Activated T-cell treated with anti-CD3 and anti-CD28 coated beads for 1 hour (primary cell): Measurements from ENCODE around the gene TMEM272.

ENCODE experiments used
- DNase-seq: peaks from one replicate; pipeline ENCODE4 v3.0.0-alpha.2; 2020; ENCODE audit warnings: low read depth

TMEM272 gene, protein sequence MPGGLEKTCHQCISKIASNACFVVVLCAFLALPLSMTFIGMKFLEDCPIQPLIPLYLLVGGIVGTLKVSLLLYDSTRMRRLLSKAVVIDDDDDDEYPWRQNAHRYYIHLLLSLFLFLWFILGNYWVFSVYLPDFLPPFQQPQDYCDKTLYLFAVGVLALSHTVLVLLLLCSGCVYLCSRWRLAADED

GRCh38 chr13:51844862-51845573, at the start of gene TMEM272:
TSS of gene TMEM272 (minus strand) at chr13:51845177. CDS start at chr13:51838530, 6,647 bp downstream.
- no peak for DNase-seq

GRCh38 chr13:51894239-51894638, 49.3 kb upstream of the TMEM272 start:
- no peak for DNase-seq

DNA sequence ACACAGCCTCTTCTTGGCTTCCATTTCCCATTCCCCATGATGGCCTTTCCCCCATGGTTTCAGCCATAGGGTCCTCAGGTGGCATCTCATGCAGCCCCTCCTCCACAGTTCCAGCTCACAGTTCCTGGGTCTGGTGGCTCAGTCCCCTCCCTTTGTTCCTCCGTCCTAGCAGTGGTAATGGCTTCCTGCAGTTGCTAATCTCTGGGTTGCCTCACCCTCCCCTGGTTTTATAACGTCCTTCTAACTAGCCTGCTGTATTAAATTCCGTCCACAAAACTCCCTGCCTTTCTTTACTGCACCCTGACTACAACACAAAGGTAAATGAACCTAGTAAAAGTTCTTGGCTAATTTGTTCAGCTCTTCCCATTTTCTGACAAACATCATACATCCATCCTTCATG, 47.7 kb upstream of the TMEM272 start:
- no peak for DNase-seq

GRCh38 chr13:51887468-51887867, 42.5 kb upstream of the TMEM272 start:
- DNase-seq: no peak

- DNase-seq: no peak
Observed at GRCh38 chr13:51885651-51886050, 40.7 kb upstream of the TMEM272 start.

- no peak for DNase-seq
Observed at GRCh38 chr13:51883226-51883600, 38.2 kb upstream of the TMEM272 start.

DNA sequence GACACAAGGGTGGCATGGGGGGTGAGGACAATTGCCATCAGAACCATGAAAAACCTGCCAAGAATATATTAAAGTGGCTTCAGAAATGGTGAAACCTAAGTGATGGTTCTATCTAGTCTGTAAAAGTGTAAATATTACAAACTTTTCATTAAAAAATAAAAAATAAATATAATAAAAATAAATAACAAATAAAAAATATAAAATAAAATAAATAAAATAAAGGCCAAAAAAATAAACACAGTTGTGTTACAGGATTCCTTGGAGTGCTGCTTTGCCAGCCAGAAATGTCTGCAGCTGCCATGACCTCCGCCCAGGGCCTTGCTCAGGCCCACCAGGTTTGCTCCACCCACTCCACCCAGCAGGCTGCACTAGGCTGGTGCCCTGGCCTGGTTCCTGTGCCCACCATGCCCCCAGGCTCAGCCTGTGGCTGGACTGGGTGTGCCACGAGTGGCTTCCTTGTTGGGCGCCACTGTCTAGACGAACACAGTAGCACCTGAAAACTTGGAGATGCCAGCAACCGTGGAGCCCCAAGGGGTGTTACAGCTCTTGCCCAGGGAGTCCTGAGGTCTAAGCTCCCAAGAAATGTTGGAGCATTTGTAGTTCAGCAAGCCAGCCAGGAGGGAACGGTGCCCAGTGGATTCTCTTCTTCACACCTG, 37.7 kb upstream of the TMEM272 start:
- no peak for DNase-seq

- DNase-seq: no peak
Observed at GRCh38 chr13:51881296-51881695, 36.3 kb upstream of the TMEM272 start.

DNA sequence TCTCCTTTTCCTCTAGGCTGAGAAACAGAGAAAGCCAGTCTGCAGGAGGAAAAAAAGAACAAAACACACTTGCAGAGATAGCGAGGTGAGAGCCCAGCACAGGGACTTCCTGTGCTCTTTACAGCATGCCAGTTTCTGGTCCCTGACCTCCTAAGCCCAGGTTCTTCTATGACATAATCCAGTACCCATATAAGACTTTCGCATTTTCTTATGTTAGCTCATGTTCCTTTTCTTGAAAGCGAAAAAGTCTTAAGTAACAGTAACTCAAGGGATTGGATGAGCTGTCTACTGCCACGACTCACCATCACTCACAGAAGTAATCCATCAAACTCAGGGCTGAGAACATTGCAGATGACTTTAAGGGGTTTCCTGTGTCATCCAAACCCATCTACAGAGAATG, 34.2 kb upstream of the TMEM272 start:
- no peak for DNase-seq

DNA sequence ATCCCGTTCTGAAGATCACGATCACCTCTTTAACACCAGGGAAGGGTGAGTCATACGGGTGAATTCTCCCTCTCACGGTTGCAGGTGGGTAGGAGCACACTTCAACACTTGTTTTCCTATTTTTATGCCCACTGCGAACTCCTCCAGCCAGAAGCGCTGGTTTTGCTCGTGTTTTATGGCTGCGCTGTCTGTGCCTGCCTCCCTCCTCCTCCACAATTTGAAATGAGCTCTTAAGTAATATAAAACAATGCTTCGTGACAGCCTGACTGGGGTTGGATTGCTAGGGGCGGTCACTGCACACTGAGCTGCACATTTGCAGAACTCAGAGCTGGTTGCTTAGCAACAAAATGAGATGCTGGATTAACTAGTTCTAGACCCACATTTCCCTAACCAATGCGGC, 29.7 kb upstream of the TMEM272 start:
- no peak for DNase-seq

GRCh38 chr13:51873837-51874236, 28.9 kb upstream of the TMEM272 start:
- no peak for DNase-seq

- no peak for DNase-seq
Observed at GRCh38 chr13:51873117-51873798, 28.3 kb upstream of the TMEM272 start.

DNA sequence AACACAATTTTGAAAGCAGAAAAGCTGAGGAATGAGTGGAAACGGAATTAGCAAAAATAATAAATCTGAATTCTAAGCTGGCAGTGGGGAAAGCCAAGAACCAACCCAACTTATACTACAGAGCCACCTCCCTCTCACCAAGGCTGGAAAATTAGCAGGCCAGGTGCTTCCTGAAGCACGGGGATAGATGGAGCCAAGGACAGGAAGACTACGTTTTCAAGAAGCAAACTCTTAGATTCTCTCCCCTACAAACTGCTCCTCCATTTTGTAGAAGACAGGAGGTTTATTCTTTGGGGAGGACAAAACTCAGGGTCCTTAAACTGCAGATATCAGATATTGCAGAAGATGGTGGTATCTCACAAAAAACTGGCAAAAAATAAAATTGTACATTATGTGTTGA, 25.6 kb upstream of the TMEM272 start:
- DNase-seq: no peak

GRCh38 chr13:51869916-51870315, 24.9 kb upstream of the TMEM272 start:
- no peak for DNase-seq

DNA sequence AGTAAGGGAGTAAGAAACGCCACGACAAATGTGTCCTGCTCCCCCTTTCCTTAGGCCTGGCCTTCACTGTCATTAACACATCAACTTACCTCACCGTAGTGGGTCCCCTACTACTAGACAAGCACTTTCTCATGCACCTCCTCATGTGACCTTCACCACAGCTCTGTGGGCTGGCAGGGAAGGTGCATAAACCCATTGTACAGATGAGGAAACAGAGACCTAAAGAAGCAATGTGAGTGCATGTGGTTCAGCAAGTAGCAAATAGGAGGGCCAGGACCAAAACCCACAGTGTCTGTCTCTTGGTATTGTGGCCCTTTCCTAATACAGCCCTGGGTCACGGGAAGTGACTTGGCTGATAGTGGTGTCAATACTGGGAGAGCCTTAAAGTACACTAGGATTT, 22.1 kb upstream of the TMEM272 start:
- no peak for DNase-seq

DNA sequence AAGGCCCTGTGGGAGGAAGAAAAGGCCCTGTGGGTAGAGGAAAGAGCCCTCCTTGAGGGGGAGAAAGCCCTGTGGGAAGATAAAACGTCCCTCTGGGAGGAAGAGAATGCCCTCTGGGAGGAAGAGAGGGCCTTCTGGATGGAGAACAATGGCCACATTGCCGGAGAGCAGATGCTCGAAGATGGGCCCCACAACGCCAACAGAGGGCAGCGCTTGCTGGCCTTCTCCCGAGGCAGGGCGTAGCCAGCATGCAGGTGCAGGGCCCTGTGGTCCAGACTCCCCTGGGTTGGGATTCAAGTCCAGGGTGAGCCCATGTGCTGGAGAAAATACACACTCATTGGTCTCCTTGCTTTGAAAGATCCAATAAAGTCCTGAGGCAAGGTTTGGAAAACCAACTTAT, 20.9 kb upstream of the TMEM272 start:
- no peak for DNase-seq

GRCh38 chr13:51862957-51863356, 18.0 kb upstream of the TMEM272 start:
- no peak for DNase-seq

- DNase-seq: no peak
Observed at GRCh38 chr13:51861723-51862300, 16.8 kb upstream of the TMEM272 start, which contains the start of gene CCDC70. TSS of gene CCDC70 (plus strand) at chr13:51861969. CDS start at chr13:51865412, 3,443 bp downstream.

DNA sequence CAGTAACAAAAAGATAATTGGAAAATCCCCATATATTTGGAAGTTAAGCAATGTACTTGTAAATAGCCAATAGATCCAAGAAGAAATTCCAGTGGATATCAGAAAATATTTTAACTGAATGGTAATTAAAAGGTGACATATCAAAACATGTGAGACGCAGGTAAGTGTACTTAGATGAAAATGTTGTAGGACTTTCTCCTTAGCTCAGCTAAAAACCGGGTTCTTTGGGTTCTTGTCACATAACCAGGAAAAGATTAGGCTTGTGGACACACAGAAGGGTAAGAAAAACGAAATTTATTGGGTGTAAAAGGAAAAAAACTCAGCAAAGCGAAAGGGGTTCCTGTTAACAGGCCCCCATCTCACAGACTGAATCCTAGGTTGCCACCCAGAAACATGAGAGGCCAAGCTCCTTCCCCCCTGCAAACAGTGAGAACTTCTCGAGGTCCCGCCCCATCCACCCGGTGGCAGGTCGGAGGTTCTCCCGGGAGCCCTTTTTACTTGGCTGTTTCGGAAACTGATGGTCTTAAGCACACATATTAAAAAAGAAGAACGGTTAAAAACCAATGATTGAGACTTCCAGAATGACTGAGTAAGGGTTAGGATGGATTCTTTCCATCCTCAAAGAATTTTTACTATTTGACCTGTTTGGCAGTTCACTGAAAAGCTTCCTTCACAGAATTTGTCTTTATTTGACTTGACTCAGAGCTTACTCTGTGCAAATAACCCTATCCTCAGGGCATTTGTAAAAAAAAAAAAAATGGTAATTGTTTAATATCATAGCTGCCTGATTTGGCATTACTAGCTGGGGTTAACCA, 13.7 kb upstream of the TMEM272 start:
- DNase-seq: no peak

GRCh38 chr13:51856998-51857397, 12.0 kb upstream of the TMEM272 start:
- DNase-seq: no peak

DNA sequence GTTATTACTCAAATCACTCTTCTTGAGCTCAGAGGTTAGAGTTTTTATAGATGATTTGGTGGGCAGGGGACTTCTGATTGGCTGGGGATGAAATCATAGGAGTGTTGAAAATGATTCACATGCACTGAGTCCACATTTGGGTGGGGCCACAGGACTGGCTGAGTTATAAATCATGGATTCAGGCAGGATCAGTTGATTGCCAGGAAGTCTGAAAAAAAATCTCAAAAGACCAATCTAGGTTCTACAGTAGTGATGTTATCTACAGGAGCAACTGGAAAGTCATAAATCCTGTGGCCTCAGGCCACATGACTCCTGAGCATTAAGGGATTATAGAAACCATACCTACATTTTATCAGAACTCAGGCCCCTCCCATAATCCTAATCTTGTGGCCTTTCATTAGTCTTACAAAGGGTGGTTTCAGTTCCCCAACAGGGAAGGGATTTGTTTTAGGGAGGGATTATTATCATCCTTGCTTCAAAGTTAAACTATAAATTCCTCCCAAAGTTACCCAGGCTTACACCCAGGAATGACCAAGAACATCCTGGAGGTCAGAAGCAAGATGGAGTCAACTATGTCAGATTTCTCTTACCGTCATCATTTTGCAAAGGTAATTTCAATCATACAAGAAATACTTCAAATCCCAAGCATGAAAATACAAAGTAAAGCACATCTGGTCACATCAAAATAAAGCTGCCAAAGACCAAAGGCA, 11.2 kb upstream of the TMEM272 start:
- no peak for DNase-seq
